GM12874 (cell line): ENCODE data around the gene SSR4.

Experiments
- TF ChIP-seq, protein P1 (sequence below): IDR thresholded peaks from 2 replicates; pipeline ENCODE4 v1.5.1; 2011; ENCODE audit warnings: low read depth, mild to moderate bottlenecking, control low read depth, low read length, moderate library complexity; ENCODE audit not compliant: insufficient read depth

SSR4 gene

DNA sequence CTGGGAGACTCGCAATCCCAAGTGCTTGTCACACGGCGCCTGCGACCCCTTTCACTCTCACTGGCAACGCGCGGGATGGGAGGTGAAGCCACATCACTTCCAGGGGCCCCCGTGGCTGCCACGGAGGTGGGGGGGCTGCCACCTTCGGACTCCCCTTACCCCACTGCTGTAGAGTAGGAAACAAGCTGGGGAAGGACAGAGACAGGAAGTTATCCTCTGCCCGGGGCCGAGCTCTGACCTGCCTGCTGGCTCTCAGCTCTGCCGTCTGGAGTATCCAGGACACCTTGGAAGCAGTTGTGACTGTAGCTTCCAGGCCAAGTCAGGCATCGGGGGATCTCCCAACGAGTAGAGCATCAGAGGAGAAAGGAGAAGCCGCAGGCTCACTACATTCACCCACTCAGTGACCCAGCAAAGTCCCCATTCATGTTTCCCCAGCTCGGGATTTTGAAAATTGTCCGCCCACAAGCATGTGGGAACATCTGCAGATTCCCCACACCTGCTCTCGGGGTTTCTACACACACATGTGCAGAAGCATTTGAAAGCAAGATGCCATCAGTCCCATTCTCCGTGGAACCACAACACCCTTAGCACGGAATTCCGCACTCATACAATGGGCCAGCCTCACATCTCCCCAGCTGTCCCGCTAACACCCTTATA, 25.0 kb downstream of the SSR4 start:
- TF ChIP-seq, protein P1, sequence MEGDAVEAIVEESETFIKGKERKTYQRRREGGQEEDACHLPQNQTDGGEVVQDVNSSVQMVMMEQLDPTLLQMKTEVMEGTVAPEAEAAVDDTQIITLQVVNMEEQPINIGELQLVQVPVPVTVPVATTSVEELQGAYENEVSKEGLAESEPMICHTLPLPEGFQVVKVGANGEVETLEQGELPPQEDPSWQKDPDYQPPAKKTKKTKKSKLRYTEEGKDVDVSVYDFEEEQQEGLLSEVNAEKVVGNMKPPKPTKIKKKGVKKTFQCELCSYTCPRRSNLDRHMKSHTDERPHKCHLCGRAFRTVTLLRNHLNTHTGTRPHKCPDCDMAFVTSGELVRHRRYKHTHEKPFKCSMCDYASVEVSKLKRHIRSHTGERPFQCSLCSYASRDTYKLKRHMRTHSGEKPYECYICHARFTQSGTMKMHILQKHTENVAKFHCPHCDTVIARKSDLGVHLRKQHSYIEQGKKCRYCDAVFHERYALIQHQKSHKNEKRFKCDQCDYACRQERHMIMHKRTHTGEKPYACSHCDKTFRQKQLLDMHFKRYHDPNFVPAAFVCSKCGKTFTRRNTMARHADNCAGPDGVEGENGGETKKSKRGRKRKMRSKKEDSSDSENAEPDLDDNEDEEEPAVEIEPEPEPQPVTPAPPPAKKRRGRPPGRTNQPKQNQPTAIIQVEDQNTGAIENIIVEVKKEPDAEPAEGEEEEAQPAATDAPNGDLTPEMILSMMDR, result no peak

DNA sequence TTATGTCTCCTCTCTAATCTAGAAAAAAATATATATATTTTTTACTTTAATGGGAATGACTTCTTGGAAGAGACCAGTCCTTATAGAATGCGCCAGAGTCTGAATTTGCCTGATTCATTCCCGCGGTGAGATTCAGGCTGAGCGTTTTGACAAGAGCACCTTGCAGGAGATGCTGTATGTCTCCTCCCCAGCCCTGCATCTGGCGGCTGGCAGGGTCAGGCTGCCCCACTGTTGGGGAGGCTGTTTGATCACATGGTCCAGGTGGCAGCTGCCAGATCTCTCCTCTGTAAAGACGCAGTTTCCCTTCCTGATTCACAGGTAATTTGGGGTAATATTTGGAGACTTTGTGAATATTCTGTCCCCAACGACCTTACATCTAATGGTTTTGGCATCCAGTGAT, 26.1 kb downstream of the SSR4 start:
- TF ChIP-seq, protein P1, result no peak

DNA sequence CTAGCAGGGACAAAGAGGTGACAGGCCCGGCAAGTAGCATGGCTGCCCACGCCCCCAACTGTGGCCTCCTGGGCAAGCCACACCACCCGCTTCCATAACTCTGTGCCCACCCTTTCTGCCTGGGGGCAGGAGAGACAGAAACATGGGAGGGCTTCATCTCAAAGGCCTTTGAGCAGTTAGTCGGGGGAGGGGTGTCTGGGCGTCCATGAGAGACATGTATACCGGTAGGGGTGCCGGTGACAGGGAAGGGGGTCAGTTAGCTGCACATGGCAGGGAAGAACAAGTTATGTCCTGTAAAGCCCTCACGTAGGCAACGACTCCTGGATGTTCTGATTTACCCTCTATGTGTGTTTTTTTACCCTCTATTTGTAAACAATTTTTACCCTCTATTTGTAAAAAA, 26.6 kb downstream of the SSR4 start:
- TF ChIP-seq, protein P1, result no peak

DNA sequence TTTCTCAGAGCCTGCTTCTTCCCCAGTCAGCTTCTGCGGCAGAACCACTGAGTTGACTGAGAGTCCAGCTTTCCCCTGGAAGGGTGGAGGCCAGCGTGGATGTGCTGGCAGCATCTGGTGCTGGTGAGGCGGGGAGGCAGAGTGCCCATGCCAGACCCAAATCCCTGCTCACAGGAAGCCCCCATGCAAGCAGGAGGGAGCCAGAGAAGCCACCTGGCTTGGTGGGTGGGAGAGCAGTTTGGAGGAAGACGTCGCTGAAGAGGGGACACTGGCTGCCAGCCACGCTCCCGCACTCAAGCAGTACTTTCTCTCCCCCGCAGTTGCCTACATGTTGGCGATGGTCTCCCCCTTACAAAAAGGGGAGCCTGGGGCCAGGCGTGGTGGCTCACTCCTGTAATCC, 29.9 kb downstream of the SSR4 start:
- TF ChIP-seq, protein P1, result no peak

DNA sequence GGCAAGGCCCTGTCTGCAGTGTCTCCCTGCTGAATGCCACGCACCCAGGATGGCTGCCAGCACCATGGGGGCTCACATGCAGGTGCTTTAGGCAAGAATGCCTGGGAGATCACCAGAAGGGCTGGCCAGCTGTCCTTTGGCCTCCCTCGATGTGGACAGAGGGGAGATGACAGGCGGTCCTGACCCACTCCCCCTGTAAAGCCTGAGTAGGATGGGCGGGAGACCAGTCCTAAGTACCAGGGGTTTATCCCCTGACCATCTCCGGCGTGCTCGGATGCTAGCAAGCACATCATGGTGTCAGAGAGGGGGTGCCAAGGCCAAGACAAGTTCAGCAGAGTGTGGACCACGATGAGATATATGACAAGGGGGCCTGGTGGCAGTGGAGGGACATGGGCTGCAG, 30.6 kb downstream of the SSR4 start:
- TF ChIP-seq, protein P1, result no peak

DNA sequence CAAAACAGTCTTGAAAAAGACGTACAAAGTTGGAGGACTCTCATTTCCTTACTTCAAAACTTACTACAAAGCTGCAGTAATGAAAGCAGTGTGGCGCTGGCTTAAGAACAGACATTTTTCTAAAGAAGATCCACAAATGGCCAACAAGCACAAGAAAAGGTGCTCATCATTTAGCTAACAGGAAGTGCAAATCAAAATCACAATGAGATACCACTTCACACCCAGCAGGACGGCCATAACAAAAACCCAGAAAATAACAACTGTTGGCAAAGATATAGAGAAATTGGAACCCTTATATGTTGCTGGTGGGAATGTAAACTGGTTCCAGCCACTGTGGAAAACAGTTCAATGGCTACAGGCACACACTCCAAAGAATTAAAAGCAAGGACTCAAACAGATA, 32.5 kb downstream of the SSR4 start:
- TF ChIP-seq, protein P1, result no peak

DNA sequence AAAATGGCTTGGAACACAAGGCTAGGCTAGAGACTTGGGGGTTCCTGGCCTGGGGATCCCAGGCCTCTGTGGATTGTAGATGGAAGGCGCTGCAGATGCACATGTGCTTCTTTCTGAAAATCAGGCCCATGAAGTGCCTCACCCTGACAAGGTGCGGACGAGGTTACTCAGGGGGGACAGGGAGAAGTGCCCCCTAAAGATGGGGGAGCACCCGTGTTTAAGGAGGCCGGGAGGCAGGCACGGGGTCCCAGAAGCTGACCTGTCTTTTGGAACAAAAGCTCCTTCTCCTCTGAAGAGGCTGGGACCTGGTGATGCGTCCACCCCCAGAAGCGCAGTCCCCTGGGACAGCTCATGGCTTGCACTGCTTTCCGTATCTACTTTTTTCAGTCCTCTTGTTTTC, 33.4 kb downstream of the SSR4 start:
- TF ChIP-seq, protein P1, result no peak

DNA sequence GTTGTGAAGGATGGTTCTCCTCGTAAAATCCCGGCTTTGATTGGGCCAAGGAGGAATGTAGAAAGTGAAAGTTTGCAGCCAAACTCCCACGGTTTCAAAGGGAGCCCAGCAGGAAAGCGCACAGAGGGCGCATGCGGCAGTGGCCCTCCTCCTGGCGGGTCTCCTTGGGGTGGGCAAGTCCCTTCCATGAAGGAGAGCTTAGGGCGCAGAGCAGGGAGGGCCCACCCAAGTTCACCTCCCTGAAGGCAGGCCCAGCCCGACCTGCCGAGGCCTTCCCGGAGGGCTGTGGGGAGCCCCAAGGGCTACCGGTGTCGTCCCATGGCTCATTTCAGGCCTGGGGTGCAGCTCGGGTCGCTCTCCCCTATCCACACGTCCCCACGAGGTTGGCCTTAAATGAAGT, 33.8 kb downstream of the SSR4 start:
- TF ChIP-seq, protein P1, result no peak
